SK-N-SH (cell line): ENCODE results near the gene PES1. TPM values are rescaled to one million over a fixed set of nuclear protein-coding genes. Genes with fewer than 3 reads are reported as not detected.
"Not testable (repeated sequence)": the region's sequence is repeated elsewhere in the genome, so short reads cannot be mapped to it uniquely, and the experiment has no call there.

Experiments used
- CTCF ChIA-PET: fragments of 300-600, 350-600 bp; formaldehyde crosslinking; extraction: SDS; loops from one replicate; lab custom pipeline; 2021; lab: Yijun Ruan, JAX
- POLR2A ChIA-PET: fragments of 350-600 bp; sonication (Branson Sonifier 250); formaldehyde crosslinking; extraction: SDS; loops from one replicate; lab custom pipeline; 2020; ENCODE audit warnings: antibody characterized with exemption, inconsistent platforms; lab: Yijun Ruan, JAX
- DNase-seq: peaks from one replicate; pipeline ENCODE4 v3.0.0; 2012
- H2AFZ ChIP-seq: fragments of 200-600 bp; sonication (generic); 2 replicates; pipeline ENCODE4 v1.8.1; 2016; ENCODE audit warnings: antibody characterized with exemption, mild to moderate bottlenecking, low read depth
- H3F3A ChIP-seq: fragments of 200-600 bp; sonication (generic); replicated peaks from 2 replicates; pipeline ENCODE3; 2016; ENCODE audit warnings: antibody characterized with exemption, mild to moderate bottlenecking; ENCODE audit not compliant: insufficient read depth
- H3K27ac ChIP-seq, 2 experiments: fragments of 200-500 bp in 1 of 2; fragments of 200-600 bp in 1 of 2; sonication (Bioruptor generic) in 1 of 2; sonication (generic), shearing (Covaris generic) in 1 of 2; 2 replicates each; pipeline versions ENCODE4 v1.5.1 to v1.6.1; 2014 to 2016; ENCODE audit warnings: low read depth in 2 of 2, inconsistent platforms in 1 of 2, low read length in 1 of 2, mild to moderate bottlenecking in 1 of 2, mixed read lengths in 1 of 2
- H3K27me3 ChIP-seq: fragments of 200-600 bp; sonication (generic), shearing (Covaris generic); 2 replicates; pipeline ENCODE4 v1.6.1; 2016; ENCODE audit warnings: mixed run types; ENCODE audit not compliant: insufficient read depth
- H3K36me3 ChIP-seq, 2 experiments: fragments of 200-500 bp in 1 of 2; fragments of 200-600 bp in 1 of 2; sonication (Bioruptor generic) in 1 of 2; sonication (generic) in 1 of 2; replicated peaks in 1 of 2; 2 replicates each; pipeline versions ENCODE3 to v1.5.1; 2014 to 2016; ENCODE audit warnings: low read length in 1 of 2, mild to moderate bottlenecking in 1 of 2; ENCODE audit not compliant: insufficient read depth in 2 of 2, control insufficient read depth in 1 of 2
- H3K4me1 ChIP-seq, 2 experiments: fragments of 200-500 bp in 1 of 2; fragments of 200-600 bp in 1 of 2; sonication (Bioruptor generic) in 1 of 2; sonication (generic), shearing (Covaris generic) in 1 of 2; 2 replicates each; pipeline versions ENCODE4 v1.5.1 to v1.6.1; 2014 to 2016; ENCODE audit warnings: low read depth in 1 of 2, low read length in 1 of 2, mixed run types in 1 of 2; ENCODE audit not compliant: insufficient read depth in 2 of 2, control insufficient read depth in 1 of 2
- H3K4me2 ChIP-seq: fragments of 200-600 bp; sonication (generic), shearing (Covaris generic); 2 replicates; pipeline ENCODE4 v1.6.1; 2017; ENCODE audit warnings: mixed run types
- H3K4me3 ChIP-seq, 2 experiments: fragments of 200-500 bp in 1 of 2; fragments of 200-600 bp in 1 of 2; sonication (Bioruptor generic) in 1 of 2; sonication (generic), shearing (Covaris generic) in 1 of 2; 2 replicates each; pipeline versions ENCODE4 v1.5.1 to v1.8.1; 2014 to 2016; ENCODE audit warnings: low read depth in 2 of 2, inconsistent platforms in 1 of 2, low read length in 1 of 2, mild to moderate bottlenecking in 1 of 2, mixed read lengths in 1 of 2, moderate library complexity in 1 of 2
- H3K79me2 ChIP-seq: fragments of 200-600 bp; sonication (generic); 2 replicates; pipeline ENCODE4 v1.8.1; 2017; ENCODE audit warnings: mild to moderate bottlenecking; ENCODE audit not compliant: insufficient read depth
- H3K9ac ChIP-seq: fragments of 200-600 bp; sonication (generic); 2 replicates; pipeline ENCODE4 v1.6.1; 2017; ENCODE audit warnings: mixed run types
- H3K9me2 ChIP-seq: fragments of 200-600 bp; sonication (generic); 2 replicates; pipeline ENCODE4 v1.6.1; 2017; ENCODE audit warnings: mixed run types
- H3K9me3 ChIP-seq: fragments of 200-600 bp; sonication (generic); 2 replicates; pipeline ENCODE4 v1.6.1; 2017; ENCODE audit warnings: mixed run types, mild to moderate bottlenecking, moderate library complexity
- H4K20me1 ChIP-seq: fragments of 200-600 bp; sonication (generic); 2 replicates; pipeline ENCODE4 v1.6.1; 2017; ENCODE audit warnings: mild to moderate bottlenecking, mixed run types; ENCODE audit not compliant: insufficient read depth
- ELF1 ChIP-seq: IDR thresholded peaks from 2 replicates; pipeline ENCODE4 v1.4.0; 2012
- FOXM1 ChIP-seq: IDR thresholded peaks from 2 replicates; pipeline ENCODE4 v1.4.0; 2012; ENCODE audit warnings: low read depth, mild to moderate bottlenecking
- IRF3 ChIP-seq: fragments of 150-350 bp; IDR thresholded peaks from 2 replicates; pipeline ENCODE4 v1.6.1; 2016; ENCODE audit warnings: mild to moderate bottlenecking, low read depth, low read length
- PBX3 ChIP-seq: IDR thresholded peaks from 2 replicates; pipeline ENCODE4; 2012
- POLR2AphosphoS5 ChIP-seq: IDR thresholded peaks from 2 replicates; pipeline ENCODE4 v1.6.1; 2012; ENCODE audit warnings: low read depth, low read length
- RXRA ChIP-seq: IDR thresholded peaks from 2 replicates; pipeline ENCODE4 v1.4.0; 2012; ENCODE audit warnings: low read depth, mild to moderate bottlenecking, borderline replicate concordance
- WGBS: methylation state at CpG from one replicate; pipeline ENCODE4 v1.1.6; 2017; ENCODE audit warnings: low lambda C conversion rate; 5-methylcytosine and 5-hydroxymethylcytosine counted together
- polyA plus RNA-seq, 3 experiments: library from polyadenylated mRNA; depleted of rRNA; stranded (reverse); fragments of >200 nt; gene quantifications; 2 replicates each; pipeline ENCODE4 v1.2.3, GENCODE V29; 2012
- TF ChIP-seq, protein P1 (sequence below): IDR thresholded peaks from 2 replicates; pipeline ENCODE4 v1.4.0; 2012; ENCODE audit warnings: low read depth, borderline replicate concordance

The PES1 gene
- polyA plus RNA-seq, 1 of the 3 experiments (the other 2 are of a cell fraction), result 109 TPM

DNA sequence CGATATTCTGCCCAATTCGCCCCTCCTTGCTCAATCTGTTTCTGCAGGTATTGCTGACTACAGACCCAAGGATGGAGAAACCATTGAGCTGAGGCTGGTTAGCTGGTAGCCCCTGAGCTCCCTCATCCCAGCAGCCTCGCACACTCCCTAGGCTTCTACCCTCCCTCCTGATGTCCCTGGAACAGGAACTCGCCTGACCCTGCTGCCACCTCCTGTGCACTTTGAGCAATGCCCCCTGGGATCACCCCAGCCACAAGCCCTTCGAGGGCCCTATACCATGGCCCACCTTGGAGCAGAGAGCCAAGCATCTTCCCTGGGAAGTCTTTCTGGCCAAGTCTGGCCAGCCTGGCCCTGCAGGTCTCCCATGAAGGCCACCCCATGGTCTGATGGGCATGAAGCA, 34.7 kb upstream of the PES1 start (continued):
- no peak for TF ChIP-seq IRF3
- TF ChIP-seq POLR2AphosphoS5, result no peak
- no peak for TF ChIP-seq RXRA

DNA sequence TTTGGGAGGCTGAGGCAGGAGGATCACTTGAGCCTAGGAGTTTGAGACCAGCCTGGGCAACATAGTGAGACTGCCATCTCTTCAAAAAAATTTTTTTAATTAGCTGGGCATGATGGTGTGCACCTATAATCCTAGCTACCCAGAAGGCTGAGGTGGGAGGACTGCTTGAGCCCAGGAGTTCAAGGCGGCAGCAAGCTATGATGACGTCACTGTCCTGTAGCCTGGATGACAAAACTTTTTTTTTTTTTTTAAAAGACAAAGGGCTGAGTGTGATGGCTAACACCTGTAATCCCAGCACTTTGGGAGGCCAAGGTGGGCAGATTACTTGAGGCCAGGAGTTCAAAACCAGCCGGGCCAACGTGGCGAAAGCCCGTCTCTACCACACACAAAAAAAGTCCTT, 28.2 kb upstream of the PES1 start:
- H3K4me2 ChIP-seq, H3K27me3 ChIP-seq, H3K36me3 ChIP-seq, H3K4me1 ChIP-seq, H4K20me1 ChIP-seq, H2AFZ ChIP-seq, POLR2A ChIA-PET, H3K9me3 ChIP-seq, H3F3A ChIP-seq, H3K27ac ChIP-seq, H3K9me2 ChIP-seq, H3K9ac ChIP-seq, DNase-seq, H3K79me2 ChIP-seq, H3K4me3 ChIP-seq: not testable (repeated sequence)
- CTCF ChIA-PET, result interaction anchor here (1.5 to 2.6 kb wide), 2 partner anchors 15 to 136 kb away, joined by 7 to 18 read pairs; partner anchors contain the start of gene SLC35E4
- 92% methylated on average over 6 of the region's 6 CpGs for WGBS

DNA sequence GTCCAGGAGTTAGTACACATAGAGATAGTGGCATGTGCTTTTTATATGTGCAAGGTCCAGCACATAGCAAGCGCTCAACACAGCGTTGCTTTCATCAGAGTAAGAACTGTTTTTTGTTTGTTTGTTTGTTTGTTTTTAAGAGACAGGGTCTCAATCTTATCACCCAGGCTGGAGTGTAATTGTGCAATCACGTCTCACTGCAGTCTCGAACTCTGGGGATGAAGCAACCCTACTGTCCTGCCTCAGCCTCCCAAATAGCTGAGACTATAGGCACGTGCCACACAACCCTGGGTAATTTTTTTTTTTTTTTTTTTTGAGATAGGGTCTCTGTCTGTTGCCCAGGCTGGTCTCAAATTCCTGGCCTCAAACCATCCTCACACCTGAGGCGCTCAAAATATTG, 26.1 kb upstream of the PES1 start:
- no peak overlapping the region for H3K27ac ChIP-seq
- H3K36me3 ChIP-seq, result no peaks in the 10 kb centered on the region
- no peaks in the 10 kb centered on the region for H3F3A ChIP-seq
- no peaks in the 10 kb centered on the region for H4K20me1 ChIP-seq
- H3K79me2 ChIP-seq, result no peaks in the 10 kb centered on the region
- CTCF ChIA-PET, result no interaction called here
- no peak overlapping the region for H2AFZ ChIP-seq
- H3K9me3 ChIP-seq, result no peaks in the 10 kb centered on the region
- H3K4me2 ChIP-seq, result no peak overlapping the region
- no peaks in the 10 kb centered on the region for H3K27me3 ChIP-seq
- H3K4me1 ChIP-seq, result no peaks in the 10 kb centered on the region
- no peak for DNase-seq
- POLR2A ChIA-PET, result no interaction called here
- TF ChIP-seq ELF1, result no peak
- no peaks in the 10 kb centered on the region for H3K9me2 ChIP-seq
- no peak overlapping the region for H3K4me3 ChIP-seq
- no peak overlapping the region for H3K9ac ChIP-seq
- 84% methylated on average over 6 of the region's 6 CpGs for WGBS

DNA sequence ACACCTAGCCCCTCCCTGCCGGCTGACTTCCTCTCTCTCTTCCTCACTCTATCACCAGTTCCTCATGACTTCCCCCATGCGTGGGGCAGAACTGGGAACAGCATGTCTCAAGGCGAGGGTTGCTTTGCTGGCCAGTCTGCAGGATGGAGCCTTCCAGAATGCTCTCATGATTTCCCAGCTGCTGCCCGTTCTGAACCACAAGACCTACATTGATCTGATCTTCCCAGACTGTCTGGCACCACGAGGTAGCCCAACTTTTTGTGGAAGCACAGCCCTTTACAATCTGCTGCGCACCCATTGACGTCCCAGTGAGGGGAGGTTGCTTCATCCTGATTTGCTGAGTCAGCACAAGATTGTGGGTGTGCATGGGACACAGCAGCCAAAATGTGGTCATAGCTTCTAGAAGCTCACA, 23.8 kb upstream of the PES1 start:
- no peak for DNase-seq
- H3K27me3 ChIP-seq, result no peaks in the 10 kb centered on the region
- no peaks in the 10 kb centered on the region for H3K36me3 ChIP-seq
- no peak overlapping the region for H3K4me3 ChIP-seq
- no peaks in the 10 kb centered on the region for H3K79me2 ChIP-seq
- no peaks in the 10 kb centered on the region for H3F3A ChIP-seq
- ChIA-PET POLR2A (no interaction called here), CTCF (interaction anchor here (1.7 to 3.9 kb wide), 2 partner anchors 9 to 19 kb away, joined by 6 to 13 read pairs; partner anchors contain the start of gene TCN2)
- H3K9ac ChIP-seq, result no peak overlapping the region
- H3K4me2 ChIP-seq, result no peak overlapping the region
- H4K20me1 ChIP-seq, result no peaks in the 10 kb centered on the region
- 63% methylated on average over 3 of the region's 7 CpGs for WGBS
- H3K9me2 ChIP-seq, result no peaks in the 10 kb centered on the region
- no peaks in the 10 kb centered on the region for H3K4me1 ChIP-seq
- no peak overlapping the region for H2AFZ ChIP-seq
- no peaks in the 10 kb centered on the region for H3K9me3 ChIP-seq
- TF ChIP-seq, protein P1, sequence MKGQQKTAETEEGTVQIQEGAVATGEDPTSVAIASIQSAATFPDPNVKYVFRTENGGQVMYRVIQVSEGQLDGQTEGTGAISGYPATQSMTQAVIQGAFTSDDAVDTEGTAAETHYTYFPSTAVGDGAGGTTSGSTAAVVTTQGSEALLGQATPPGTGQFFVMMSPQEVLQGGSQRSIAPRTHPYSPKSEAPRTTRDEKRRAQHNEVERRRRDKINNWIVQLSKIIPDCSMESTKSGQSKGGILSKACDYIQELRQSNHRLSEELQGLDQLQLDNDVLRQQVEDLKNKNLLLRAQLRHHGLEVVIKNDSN, result no peak
- TF ChIP-seq PBX3 (no peak), FOXM1 (no peak), IRF3 (no peak)
- no peak overlapping the region for H3K27ac ChIP-seq
